Adrenal gland (tissue), 12 donors: ENCODE measurements around the gene NR2F1-AS1. TPM values are rescaled to one million over a fixed set of nuclear protein-coding genes. Genes with fewer than 3 reads are reported as not detected.

Experiments
- DNase-seq, 7 donors: peaks; one replicate each; pipeline ENCODE4 v3.0.0-alpha.2; 2019 to 2020
- H3K27ac ChIP-seq, 5 donors: fragments of 200-600 bp; sonication (generic) in 4 of 5; 1 replicate in 3 of 5; 2 replicates in 2 of 5; pipeline versions ENCODE4 v1.5.1 to v1.8.0; 2016 to 2020; ENCODE audit warnings: mild to moderate bottlenecking in 1 of 5
- H3K27me3 ChIP-seq: fragments of 200-600 bp; 2 replicates; pipeline ENCODE4 v1.8.0; 2021
- H3K36me3 ChIP-seq, 2 donors: fragments of 200-600 bp; replicated peaks in 1 of 2; 1 replicate in 1 of 2; 2 replicates in 1 of 2; pipeline versions ENCODE4 v1.5.1 to v1.8.0; 2018 to 2022
- H3K4me1 ChIP-seq, 2 donors: fragments of 200-600 bp; replicated peaks in 1 of 2; 1 replicate in 1 of 2; 2 replicates in 1 of 2; pipeline versions ENCODE4 v1.5.1 to v1.8.0; 2018 to 2021
- H3K4me3 ChIP-seq, 4 donors: fragments of 200-600 bp; sonication (generic) in 3 of 4; one replicate each; pipeline ENCODE4 v1.5.1; 2016 to 2018
- H3K9me3 ChIP-seq, 3 donors: fragments of 200-600 bp; sonication (generic) in 1 of 3; replicated peaks in 1 of 3; 1 replicate in 2 of 3; 2 replicates in 1 of 3; pipeline versions ENCODE4 v1.5.1 to v1.8.0; 2016 to 2021
- POLR2A ChIP-seq, 2 donors: fragments of 450-650 bp; IDR thresholded peaks; one replicate each; pipeline ENCODE4 v1.6.1; 2017; ENCODE audit warnings: antibody characterized with exemption in 2 of 2, mild to moderate bottlenecking in 2 of 2, moderate library complexity in 1 of 2
- WGBS, 4 donors: extraction: QIAGEN DNeasy Blood & Tissue Kit in 2 of 4; methylation state at CpG; one replicate each; pipeline versions ENCODE4 v1.1.5 to v1.1.7; 2013 to 2017; 5-methylcytosine and 5-hydroxymethylcytosine counted together
- intact Hi-C, 2 donors: fragments of 100-400 bp; cut with DNase I; formaldehyde crosslinking; loops; one replicate each; pipeline versions ENCODE4 v1.14.1 to v1.15.0; 2022 to 2023
- polyA plus RNA-seq, 3 donors: library from polyadenylated mRNA; stranded (reverse); fragments of 200-250 nt in 2 of 3; fragments of 350-450 nt in 1 of 3; fragmentation: Illumina TruSeq in 1 of 3; extraction: RNeasy Lipid Tissue Mini Kit (QIAGEN cat#74804) in 1 of 3; gene quantifications; one replicate each; pipeline ENCODE4 v1.2.3, GENCODE V29; 2013 to 2014
- total RNA-seq, 9 donors: library from RNA; depleted of rRNA in 4 of 9; stranded (reverse); fragments of >200 nt in 4 of 9; fragments of 120-200 nt in 1 of 9; fragmentation: NEBNext Ultra II Directional in 1 of 9; extraction: Animal tissue kit (Norgen Biotek cat#: 25700) in 1 of 9; gene quantifications; one replicate each; pipeline versions ENCODE4 v1.1.0 to v1.2.4, GENCODE V29; 2013 to 2023
- TF ChIP-seq, protein P1 (sequence below), 6 experiments: fragments of 450-650 bp in 4 of 6; fragments of 200-600 bp in 2 of 6; sonication (generic) in 1 of 6; IDR thresholded peaks; 1 replicate in 5 of 6; 2 replicates in 1 of 6; pipeline versions ENCODE4 v1.5.1 to v1.8.0; 2016 to 2021; ENCODE audit warnings: antibody characterized with exemption in 6 of 6, mild to moderate bottlenecking in 2 of 6, moderate library complexity in 1 of 6
- donor health status: healthy with polysubstance abuse.
- donor health status: Bipolar disorder and iron deficiency.
- donor health status: DM: yes; HTN: yes; CAD: no.
- donor health status: DM: no; HTN: no; CAD: no.
- donor health status: DM: no; HTN: no; CAD: no.
- donor health status: DM: yes; HTN: yes; CAD: no.

Gene NR2F1-AS1
- total and polyA plus RNA-seq, 12 donors: 13.2 to 107 (median 29.1) TPM

DNA sequence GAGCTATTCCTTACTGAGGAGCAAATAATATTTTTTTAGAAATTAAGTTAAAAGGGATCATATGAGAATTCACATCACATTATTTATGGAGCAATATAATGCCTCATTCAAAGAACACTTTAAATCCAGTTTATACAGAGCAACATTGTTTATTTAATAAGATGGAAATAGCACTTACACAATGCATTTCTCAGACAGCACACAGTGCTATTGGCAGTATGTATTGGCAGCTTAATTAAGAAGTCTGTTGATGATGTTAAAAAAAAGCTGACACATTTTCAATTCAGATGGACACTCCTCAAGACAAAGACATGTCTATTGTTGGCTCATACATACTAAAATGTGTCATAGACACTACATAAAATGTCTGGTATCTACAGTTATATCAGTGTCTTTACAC, 171.3 kb downstream of the NR2F1-AS1 start:
- H3K4me1 ChIP-seq: no peaks in the 10 kb centered on the region
- DNase-seq: no peak
- intact Hi-C loops: loop anchor here (10.0 kb wide), 1 partner anchor 165 kb away; no protein-coding TSS in a partner anchor

DNA sequence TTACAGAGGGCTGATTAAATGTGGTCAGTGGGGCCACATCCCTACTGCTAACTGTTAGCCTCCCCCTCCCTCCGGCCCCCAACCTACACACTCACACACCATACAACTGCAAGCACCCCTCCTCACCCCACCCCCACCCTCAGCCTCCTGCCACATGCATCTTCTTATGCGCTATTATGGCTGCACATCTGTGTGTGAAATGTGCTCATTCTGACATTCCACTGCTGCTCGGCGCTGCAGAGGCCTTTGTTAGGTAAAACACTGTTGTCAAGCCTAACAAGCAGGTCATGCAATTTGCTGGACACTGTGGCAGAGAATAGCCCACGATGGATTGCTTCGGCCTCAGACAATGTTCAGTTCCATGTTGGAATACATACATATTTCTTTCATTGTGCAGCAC, 173.6 kb downstream of the NR2F1-AS1 start:
- TF ChIP-seq, protein P1, sequence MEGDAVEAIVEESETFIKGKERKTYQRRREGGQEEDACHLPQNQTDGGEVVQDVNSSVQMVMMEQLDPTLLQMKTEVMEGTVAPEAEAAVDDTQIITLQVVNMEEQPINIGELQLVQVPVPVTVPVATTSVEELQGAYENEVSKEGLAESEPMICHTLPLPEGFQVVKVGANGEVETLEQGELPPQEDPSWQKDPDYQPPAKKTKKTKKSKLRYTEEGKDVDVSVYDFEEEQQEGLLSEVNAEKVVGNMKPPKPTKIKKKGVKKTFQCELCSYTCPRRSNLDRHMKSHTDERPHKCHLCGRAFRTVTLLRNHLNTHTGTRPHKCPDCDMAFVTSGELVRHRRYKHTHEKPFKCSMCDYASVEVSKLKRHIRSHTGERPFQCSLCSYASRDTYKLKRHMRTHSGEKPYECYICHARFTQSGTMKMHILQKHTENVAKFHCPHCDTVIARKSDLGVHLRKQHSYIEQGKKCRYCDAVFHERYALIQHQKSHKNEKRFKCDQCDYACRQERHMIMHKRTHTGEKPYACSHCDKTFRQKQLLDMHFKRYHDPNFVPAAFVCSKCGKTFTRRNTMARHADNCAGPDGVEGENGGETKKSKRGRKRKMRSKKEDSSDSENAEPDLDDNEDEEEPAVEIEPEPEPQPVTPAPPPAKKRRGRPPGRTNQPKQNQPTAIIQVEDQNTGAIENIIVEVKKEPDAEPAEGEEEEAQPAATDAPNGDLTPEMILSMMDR (IDR thresholded peaks at IDR 0.05): no peak
- TF ChIP-seq POLR2A (IDR thresholded peaks at IDR 0.05): no peak
- H3K4me3 ChIP-seq: no peak overlapping the region
- whole genome bisulfite sequencing, 4 donors: 80 to 84% (median 82%) methylated on average over 6 of the region's 6 CpGs

More for the DNA sequence above, 171.3 kb downstream of the NR2F1-AS1 start:
- Histone ChIP-seq H3K27me3 (no peaks in the 10 kb centered on the region), H3K9me3 (no peaks in the 10 kb centered on the region), H3K36me3 (no peaks in the 10 kb centered on the region), H3K27ac (no peak overlapping the region), H3K4me3 (no peak overlapping the region)
- TF ChIP-seq POLR2A (IDR thresholded peaks at IDR 0.05): no peak
- TF ChIP-seq, protein P1 (IDR thresholded peaks at IDR 0.05): no peak

DNA sequence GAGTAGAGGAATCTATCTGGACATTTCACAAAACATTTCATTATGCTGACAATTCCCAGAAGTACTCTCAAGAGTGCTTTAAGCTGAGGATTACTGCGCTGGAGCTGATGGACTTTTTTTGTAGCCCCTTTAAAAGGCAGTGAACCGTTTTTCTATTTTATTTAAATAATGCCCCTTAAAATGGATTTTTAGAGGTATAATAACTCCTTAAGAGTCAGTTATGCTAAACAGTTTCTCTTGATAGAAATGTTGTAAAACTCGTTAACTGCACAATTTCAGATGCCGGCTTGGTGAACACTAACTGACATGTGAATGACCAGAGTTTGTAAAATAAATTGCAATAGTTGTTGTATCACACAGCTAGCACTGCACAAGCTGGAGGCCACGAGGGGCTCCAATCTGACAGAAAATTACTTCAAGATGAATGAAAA, 174.0 kb downstream of the NR2F1-AS1 start:
- TF ChIP-seq POLR2A (IDR thresholded peaks at IDR 0.05): no peak
- TF ChIP-seq, protein P1 (IDR thresholded peaks at IDR 0.05): no peak
- H3K4me1 ChIP-seq: peaks cover 6 to 10% of the 10 kb centered on the region in 2 donors
- H3K36me3 ChIP-seq: no peaks in the 10 kb centered on the region
- H3K27ac ChIP-seq: no peak overlapping the region
- WGBS, 4 donors: 78 to 85% (median 82%) methylated on average over 5 of the region's 5 CpGs
- no peaks in the 10 kb centered on the region for H3K9me3 ChIP-seq
- no peaks in the 10 kb centered on the region for H3K27me3 ChIP-seq
- intact Hi-C loops: loop anchor here (10.0 kb wide), 1 partner anchor 168 kb away; no protein-coding TSS in a partner anchor
- no peak overlapping the region for H3K4me3 ChIP-seq
- no peak for DNase-seq

More for the DNA sequence above, 173.6 kb downstream of the NR2F1-AS1 start:
- Histone ChIP-seq H3K27me3 (no peaks in the 10 kb centered on the region), H3K27ac (no peak overlapping the region), H3K36me3 (no peaks in the 10 kb centered on the region), H3K9me3 (no peaks in the 10 kb centered on the region), H3K4me1 (peaks cover 6 to 10% of the 10 kb centered on the region in 2 donors)
- intact Hi-C loops: loop anchor here (10.0 kb wide), 1 partner anchor 167 kb away; no protein-coding TSS in a partner anchor
- DNase-seq: no peak

DNA sequence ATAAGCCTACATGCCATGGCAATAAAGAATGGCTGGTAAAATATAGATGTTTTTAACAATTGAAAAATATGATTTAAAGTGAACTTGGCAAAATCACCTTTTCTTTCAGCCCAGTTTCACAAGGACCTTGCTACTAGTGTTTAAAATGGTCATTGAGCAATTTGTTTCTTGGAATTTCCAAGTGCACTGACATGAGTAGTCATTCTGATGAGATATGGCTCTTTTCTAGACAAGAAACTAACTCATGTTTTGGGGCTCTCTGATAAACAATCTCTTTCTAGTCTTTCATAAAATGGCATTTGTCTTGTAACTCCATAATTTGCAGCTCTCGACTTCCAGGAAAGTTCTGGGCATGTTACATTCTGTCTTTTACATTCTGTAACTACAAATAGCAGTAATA, 176.8 kb downstream of the NR2F1-AS1 start:
- intact Hi-C loops: loop anchor here (10.0 kb wide), 1 partner anchor 171 kb away; no protein-coding TSS in a partner anchor
- H3K27me3 ChIP-seq: no peaks in the 10 kb centered on the region
- no peak for DNase-seq
- no peak overlapping the region for H3K4me3 ChIP-seq
- peaks cover 6 to 10% of the 10 kb centered on the region in 2 donors for H3K4me1 ChIP-seq
- H3K36me3 ChIP-seq: no peaks in the 10 kb centered on the region
- H3K9me3 ChIP-seq: no peaks in the 10 kb centered on the region
- H3K27ac ChIP-seq: no peak overlapping the region
- TF ChIP-seq POLR2A (IDR thresholded peaks at IDR 0.05): no peak
- WGBS, 4 donors: 31 to 43% (median 35%) methylated on average over 1 of the region's 1 CpG
